Measurements from ENCODE around the gene RAI1. TPM values are rescaled to one million over a fixed set of nuclear protein-coding genes. Genes with fewer than 3 reads are reported as not detected.
"Not testable (repeated sequence)": the region's sequence is repeated elsewhere in the genome, so short reads cannot be mapped to it uniquely, and the experiment has no call there.

The RAI1 gene
- total and polyA plus RNA-seq, 2 experiments from 2014 or later: 0.87 to 0.89 TPM

- 0 out of 2 replicates have a peak, but pooled peaks cover 3% of the 10 kb centered on the region for H4K20me1 ChIP-seq (replicated peaks; ENCODE audit: insufficient read depth)
- ATAC-seq: no peak
- H3K4me1 Mint-ChIP-seq: peaks cover 28% of the 10 kb centered on the region
- no peaks in the 10 kb centered on the region for H3K79me2 ChIP-seq (replicated peaks; ENCODE audit: insufficient read depth)
- peaks cover 60% of the 10 kb centered on the region for H3K27me3 Mint-ChIP-seq (ENCODE audit: insufficient read depth, low read depth, poor library complexity)
- TF ChIP-seq STAT1 (IDR thresholded peaks at IDR 0.05; ENCODE audit: unreplicated experiment) (no peak), CTCF (conservative IDR thresholded peaks at IDR 0.05; ENCODE audit: low read depth in 2 of 2) (no peak), EZH2 (IDR thresholded peaks at IDR 0.05; ENCODE audit: low read depth, unreplicated experiment) (no peak), NANOG (IDR thresholded peaks at IDR 0.05; ENCODE audit: borderline replicate concordance) (no peak), JUNB (IDR thresholded peaks at IDR 0.05; ENCODE audit: unreplicated experiment) (no peak), EZH2phosphoT487 (IDR thresholded peaks at IDR 0.05; ENCODE audit: unreplicated experiment) (no peak), ZNF114 (CRISPR knock-in tag; IDR thresholded peaks at IDR 0.05) (no peak), ETS1 (IDR thresholded peaks at IDR 0.05) (no peak), POLR2AphosphoS5 (IDR thresholded peaks at IDR 0.05; ENCODE audit: low read depth) (no peak), ZNF331 (CRISPR knock-in tag; IDR thresholded peaks at IDR 0.05; ENCODE audit: low read depth) (no peak), REST (IDR thresholded peaks at IDR 0.05; ENCODE audit: unreplicated experiment) (no peak), CREB1 (CRISPR knock-in tag; IDR thresholded peaks at IDR 0.05; ENCODE audit: low read depth) (no peak)
- H3K27me3 ChIP-seq (ENCODE audit: insufficient read depth): peaks cover 98% of the 10 kb centered on the region
- no peak overlapping the region for H3K4me3 ChIP-seq
- no peak overlapping the region for H3K27ac ChIP-seq (ENCODE audit: low read depth)
- H3K9me2 ChIP-seq (ENCODE audit: insufficient read depth): no peaks in the 10 kb centered on the region
- H3K36me3 Mint-ChIP-seq (ENCODE audit: low read depth): no peaks in the 10 kb centered on the region
- DNase-seq (ENCODE audit: low spot score): no peak
- H3K9me3 Mint-ChIP-seq: no peaks in the 10 kb centered on the region
- H3K4me2 ChIP-seq: no peak overlapping the region
- H3K27ac Mint-ChIP-seq: no peak overlapping the region
- H3K4me3 Mint-ChIP-seq: no peak overlapping the region
- no peaks in the 10 kb centered on the region; the same call in 1 of the 2 replicates for H3F3A ChIP-seq (replicated peaks; ENCODE audit: low read depth)
- no peaks in the 10 kb centered on the region for H3K36me3 ChIP-seq (ENCODE audit: insufficient read depth)
- H3K4me1 ChIP-seq (ENCODE audit: insufficient read depth): peaks cover 14% of the 10 kb centered on the region
- no peak overlapping the region for H2AFZ ChIP-seq
Observed at GRCh38 chr17:17677299-17678040, 3.8 kb upstream of the RAI1 start.

- H3K9me2 ChIP-seq (ENCODE audit: insufficient read depth); H3K36me3 Mint-ChIP-seq (ENCODE audit: low read depth); H3K36me3 ChIP-seq (ENCODE audit: insufficient read depth); H3K27ac Mint-ChIP-seq; H3K4me3 Mint-ChIP-seq; H3K79me2 ChIP-seq (replicated peaks; ENCODE audit: insufficient read depth); DNase-seq (ENCODE audit: low spot score); H2AFZ ChIP-seq; H3K27ac ChIP-seq (ENCODE audit: low read depth); H3K9me3 Mint-ChIP-seq; H4K20me1 ChIP-seq (replicated peaks; ENCODE audit: insufficient read depth); H3F3A ChIP-seq (replicated peaks; ENCODE audit: low read depth); H3K4me3 ChIP-seq; H3K4me2 ChIP-seq; ATAC-seq: not testable (repeated sequence)
- peaks cover 98% of the 10 kb centered on the region for H3K27me3 ChIP-seq (ENCODE audit: insufficient read depth)
- Mint-ChIP-seq H3K4me1 (peaks cover 24% of the 10 kb centered on the region), H3K27me3 (ENCODE audit: insufficient read depth, low read depth, poor library complexity) (peaks cover 61% of the 10 kb centered on the region)
- peaks cover 17% of the 10 kb centered on the region for H3K4me1 ChIP-seq (ENCODE audit: insufficient read depth)
Observed at GRCh38 chr17:17678063-17678699, 3.1 kb upstream of the RAI1 start.

Measured in GM23338 (cell line).